GM23338 (cell line): Measurements from ENCODE around the gene CACNA2D1. TPM values are rescaled to one million over a fixed set of nuclear protein-coding genes. Genes with fewer than 3 reads are reported as not detected.

Source experiments
- ATAC-seq: fragments of 200-7000 bp; cut with Tn5 transposase; 3 replicates; pipeline ENCODE4 v1.9.1; 2020
- DNase-seq: peaks from one replicate; pipeline ENCODE4 v3.0.0-alpha.2; 2015; ENCODE audit warnings: low spot score
- H2AFZ ChIP-seq: fragments of 200-600 bp; sonication (generic); 2 replicates; pipeline ENCODE4 v1.8.0; 2016; ENCODE audit warnings: antibody characterized with exemption, mild to moderate bottlenecking, moderate library complexity
- H3F3A ChIP-seq: fragments of 200-600 bp; sonication (generic); replicated peaks from 2 replicates; pipeline ENCODE4 v1.8.0; 2017; ENCODE audit warnings: antibody characterized with exemption, mixed run types, low read depth
- H3K27ac ChIP-seq: fragments of 200-600 bp; sonication (generic); 2 replicates; pipeline ENCODE4 v1.6.1; 2016; ENCODE audit warnings: low read depth
- H3K27me3 ChIP-seq: fragments of 200-600 bp; sonication (generic); 2 replicates; pipeline ENCODE4 v1.8.0; 2016; ENCODE audit warnings: mild to moderate bottlenecking, mixed run types, moderate library complexity; ENCODE audit not compliant: insufficient read depth
- H3K36me3 ChIP-seq: fragments of 200-600 bp; sonication (generic); 2 replicates; pipeline ENCODE4 v1.8.0; 2016; ENCODE audit warnings: mild to moderate bottlenecking; ENCODE audit not compliant: insufficient read depth
- H3K4me1 ChIP-seq: fragments of 200-600 bp; sonication (generic); 2 replicates; pipeline ENCODE4 v1.8.0; 2016; ENCODE audit warnings: mild to moderate bottlenecking, moderate library complexity; ENCODE audit not compliant: insufficient read depth
- H3K4me2 ChIP-seq: fragments of 200-600 bp; sonication (generic); 2 replicates; pipeline ENCODE4 v1.7.1; 2017; ENCODE audit warnings: mixed run types
- H3K4me3 ChIP-seq: fragments of 200-600 bp; sonication (generic); 2 replicates; pipeline ENCODE4 v1.6.1; 2016; ENCODE audit warnings: mixed run types
- H3K79me2 ChIP-seq: fragments of 200-600 bp; sonication (generic); replicated peaks from 2 replicates; pipeline ENCODE4 v1.8.0; 2017; ENCODE audit warnings: mild to moderate bottlenecking; ENCODE audit not compliant: insufficient read depth
- H3K9me2 ChIP-seq: fragments of 200-600 bp; sonication (generic); 2 replicates; pipeline ENCODE4 v1.8.0; 2017; ENCODE audit not compliant: insufficient read depth
- H4K20me1 ChIP-seq: fragments of 200-600 bp; sonication (generic); replicated peaks from 2 replicates; pipeline ENCODE4 v1.8.0; 2017; ENCODE audit warnings: mild to moderate bottlenecking; ENCODE audit not compliant: insufficient read depth
- H3K27ac Mint-ChIP-seq: 2 replicates; pipeline ENCODE4 v1.8.0; 2020; ENCODE audit warnings: inconsistent platforms, mild to moderate bottlenecking, moderate library complexity, mixed read lengths
- H3K27me3 Mint-ChIP-seq: 3 replicates; pipeline ENCODE4 v1.8.0; 2022; ENCODE audit warnings: low read depth, mild to moderate bottlenecking, moderate library complexity, mixed read lengths, inconsistent platforms; ENCODE audit not compliant: insufficient read depth, poor library complexity
- H3K36me3 Mint-ChIP-seq: 3 replicates; pipeline ENCODE4 v1.8.0; 2021; ENCODE audit warnings: low read depth, mild to moderate bottlenecking, inconsistent platforms, moderate library complexity, mixed read lengths
- H3K4me1 Mint-ChIP-seq: 3 replicates; pipeline ENCODE4 v1.8.0; 2020; ENCODE audit warnings: mild to moderate bottlenecking, inconsistent platforms, mixed read lengths
- H3K4me3 Mint-ChIP-seq: 3 replicates; pipeline ENCODE4 v1.8.0; 2021; ENCODE audit warnings: moderate library complexity, mild to moderate bottlenecking, inconsistent platforms, mixed read lengths
- H3K9me3 Mint-ChIP-seq: 3 replicates; pipeline ENCODE4 v1.8.0; 2020; ENCODE audit warnings: moderate library complexity, mild to moderate bottlenecking, inconsistent platforms, mixed read lengths
- CREB1 ChIP-seq: fragments of 250-450 bp; sonication (Bioruptor Pico); IDR thresholded peaks from 2 replicates; pipeline ENCODE4 v1.5.0; 2020; ENCODE audit warnings: low read depth, mild to moderate bottlenecking, moderate library complexity
- EZH2 ChIP-seq: fragments of 200-600 bp; sonication (generic); IDR thresholded peaks from one replicate; pipeline ENCODE4 v1.8.0; 2017; ENCODE audit warnings: antibody characterized with exemption, mild to moderate bottlenecking, low read depth; ENCODE audit not compliant: unreplicated experiment
- EZH2phosphoT487 ChIP-seq: fragments of 200-600 bp; sonication (generic); IDR thresholded peaks from one replicate; pipeline ENCODE4 v1.8.1; 2018; ENCODE audit warnings: antibody characterized with exemption; ENCODE audit not compliant: unreplicated experiment
- JUNB ChIP-seq: IDR thresholded peaks from one replicate; pipeline ENCODE4 v1.6.1; 2016; ENCODE audit warnings: antibody characterized with exemption; ENCODE audit not compliant: unreplicated experiment
- NANOG ChIP-seq: IDR thresholded peaks from 2 replicates; pipeline ENCODE4 v1.6.1; 2016; ENCODE audit warnings: antibody characterized with exemption, borderline replicate concordance
- POLR2AphosphoS5 ChIP-seq: IDR thresholded peaks from 2 replicates; pipeline ENCODE4 v1.6.1; 2016; ENCODE audit warnings: antibody characterized with exemption, low read depth
- STAT1 ChIP-seq: IDR thresholded peaks from one replicate; pipeline ENCODE4 v1.6.1; 2016; ENCODE audit warnings: antibody characterized with exemption; ENCODE audit not compliant: unreplicated experiment
- ZNF114 ChIP-seq: fragments of 250-450 bp; sonication (Bioruptor Pico); IDR thresholded peaks from 2 replicates; pipeline ENCODE4 v1.5.0; 2020; ENCODE audit warnings: mild to moderate bottlenecking, moderate library complexity
- ZNF331 ChIP-seq: fragments of 250-450 bp; sonication (Bioruptor Pico); IDR thresholded peaks from 2 replicates; pipeline ENCODE4 v1.5.0; 2020; ENCODE audit warnings: low read depth, mild to moderate bottlenecking, moderate library complexity
- polyA plus RNA-seq: library from polyadenylated mRNA; unstranded; fragments of >200 nt; fragmentation: Nextera tagmentation; extraction: Ambion mirVana; gene quantifications from 2 replicates; pipeline ENCODE4 v1.2.1, GENCODE V29; 2016
- total RNA-seq: library from RNA; depleted of rRNA; stranded (reverse); fragments of >200 nt; shearing (Covaris generic); gene quantifications from 2 replicates; pipeline ENCODE4 v1.2.3, GENCODE V29; 2014
- TF ChIP-seq, protein P1 (sequence below): IDR thresholded peaks from one replicate; pipeline ENCODE4 v1.6.1; 2018; ENCODE audit warnings: antibody characterized with exemption; ENCODE audit not compliant: unreplicated experiment
- TF ChIP-seq, protein P2 (sequence below), 2 experiments: fragments of 200-600 bp in 1 of 2; sonication (generic) in 1 of 2; conservative IDR thresholded peaks; 2 replicates each; pipeline versions ENCODE4 v1.5.1 to v1.6.1; 2016 to 2017; ENCODE audit warnings: antibody characterized with exemption in 2 of 2, low read depth in 2 of 2, mild to moderate bottlenecking in 2 of 2, moderate library complexity in 1 of 2
- TF ChIP-seq, protein P3 (sequence below): IDR thresholded peaks from 2 replicates; pipeline ENCODE4 v1.6.1; 2016; ENCODE audit warnings: antibody characterized with exemption

Gene CACNA2D1
- total and polyA plus RNA-seq, 2 experiments from 2014 or later, result 7.0 to 20.4 TPM

DNA sequence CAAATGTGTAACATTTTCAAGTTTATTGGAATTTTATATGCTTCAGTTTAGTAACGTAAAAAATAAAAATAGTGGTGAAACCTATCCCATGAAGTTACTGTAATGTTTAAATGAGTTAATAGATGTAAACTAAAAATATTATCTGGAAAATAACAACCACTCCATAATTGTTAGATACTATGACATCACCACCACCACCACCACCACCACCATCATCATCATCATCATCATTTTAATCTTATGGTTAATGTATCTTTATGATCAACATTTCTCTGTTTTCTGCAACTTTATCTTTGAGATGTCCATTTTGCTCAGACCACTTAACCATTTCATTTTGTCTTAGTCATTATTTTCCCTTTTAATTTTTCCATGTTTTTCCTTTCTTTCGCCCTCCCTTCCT, 23.4 kb upstream of the CACNA2D1 start:
- H3K79me2 ChIP-seq, result no peaks in the 10 kb centered on the region
- H4K20me1 ChIP-seq, result no peaks in the 10 kb centered on the region
- H3K9me2 ChIP-seq, result 0 out of 2 replicates have a peak, but pooled peaks cover 3% of the 10 kb centered on the region
- no peak overlapping the region for H3K4me2 ChIP-seq
- no peak overlapping the region for H2AFZ ChIP-seq
- no peak for TF ChIP-seq CREB1 (CRISPR knock-in tag)
- no peak for TF ChIP-seq STAT1
- TF ChIP-seq, protein P1, sequence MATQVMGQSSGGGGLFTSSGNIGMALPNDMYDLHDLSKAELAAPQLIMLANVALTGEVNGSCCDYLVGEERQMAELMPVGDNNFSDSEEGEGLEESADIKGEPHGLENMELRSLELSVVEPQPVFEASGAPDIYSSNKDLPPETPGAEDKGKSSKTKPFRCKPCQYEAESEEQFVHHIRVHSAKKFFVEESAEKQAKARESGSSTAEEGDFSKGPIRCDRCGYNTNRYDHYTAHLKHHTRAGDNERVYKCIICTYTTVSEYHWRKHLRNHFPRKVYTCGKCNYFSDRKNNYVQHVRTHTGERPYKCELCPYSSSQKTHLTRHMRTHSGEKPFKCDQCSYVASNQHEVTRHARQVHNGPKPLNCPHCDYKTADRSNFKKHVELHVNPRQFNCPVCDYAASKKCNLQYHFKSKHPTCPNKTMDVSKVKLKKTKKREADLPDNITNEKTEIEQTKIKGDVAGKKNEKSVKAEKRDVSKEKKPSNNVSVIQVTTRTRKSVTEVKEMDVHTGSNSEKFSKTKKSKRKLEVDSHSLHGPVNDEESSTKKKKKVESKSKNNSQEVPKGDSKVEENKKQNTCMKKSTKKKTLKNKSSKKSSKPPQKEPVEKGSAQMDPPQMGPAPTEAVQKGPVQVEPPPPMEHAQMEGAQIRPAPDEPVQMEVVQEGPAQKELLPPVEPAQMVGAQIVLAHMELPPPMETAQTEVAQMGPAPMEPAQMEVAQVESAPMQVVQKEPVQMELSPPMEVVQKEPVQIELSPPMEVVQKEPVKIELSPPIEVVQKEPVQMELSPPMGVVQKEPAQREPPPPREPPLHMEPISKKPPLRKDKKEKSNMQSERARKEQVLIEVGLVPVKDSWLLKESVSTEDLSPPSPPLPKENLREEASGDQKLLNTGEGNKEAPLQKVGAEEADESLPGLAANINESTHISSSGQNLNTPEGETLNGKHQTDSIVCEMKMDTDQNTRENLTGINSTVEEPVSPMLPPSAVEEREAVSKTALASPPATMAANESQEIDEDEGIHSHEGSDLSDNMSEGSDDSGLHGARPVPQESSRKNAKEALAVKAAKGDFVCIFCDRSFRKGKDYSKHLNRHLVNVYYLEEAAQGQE, result no peak
- TF ChIP-seq ZNF331 (CRISPR knock-in tag), result no peak
- no peak for TF ChIP-seq ZNF114 (CRISPR knock-in tag)
- Mint-ChIP-seq H3K4me3 (no peak overlapping the region), H3K27me3 (peaks cover under 1% of the 10 kb centered on the region), H3K36me3 (peaks cover 3% of the 10 kb centered on the region; the same call in 1 of the 3 replicates), H3K4me1 (peaks cover 17% of the 10 kb centered on the region), H3K9me3 (peaks cover 20% of the 10 kb centered on the region; the same call in 2 of the 3 replicates), H3K27ac (no peak overlapping the region)
- peaks cover 23% of the 10 kb centered on the region for H3K4me1 ChIP-seq
- no peak overlapping the region for H3K27ac ChIP-seq
- DNase-seq, result no peak
- H3K27me3 ChIP-seq, result no peaks in the 10 kb centered on the region
- no peak for ATAC-seq
- H3K36me3 ChIP-seq, result no peaks in the 10 kb centered on the region
- no peak overlapping the region for H3K4me3 ChIP-seq
- H3F3A ChIP-seq, result no peaks in the 10 kb centered on the region

DNA sequence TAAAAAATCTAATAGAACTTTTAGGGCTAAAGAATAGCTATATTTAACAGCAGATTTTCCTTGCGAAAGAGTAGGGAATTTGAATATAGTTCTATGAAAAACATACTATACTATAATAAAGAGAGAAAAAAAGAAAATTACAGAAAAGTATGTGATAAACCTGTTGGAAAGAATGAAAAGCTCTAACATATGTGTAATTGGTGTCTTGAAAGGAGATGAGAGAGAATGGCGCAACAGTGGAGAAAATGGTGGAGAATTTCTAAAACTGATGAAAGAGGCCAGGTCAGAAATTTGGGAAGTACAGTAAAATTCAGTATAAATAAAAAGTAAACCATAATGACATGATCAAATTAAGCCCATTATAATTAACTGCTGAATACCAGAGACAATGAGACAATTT, 20.8 kb upstream of the CACNA2D1 start:
- Mint-ChIP-seq H3K4me1 (peaks cover 2% of the 10 kb centered on the region; the same call in 1 of the 3 replicates), H3K27ac (no peak overlapping the region), H3K36me3 (peaks cover 3% of the 10 kb centered on the region; the same call in 1 of the 3 replicates), H3K4me3 (no peak overlapping the region), H3K9me3 (peaks cover 20% of the 10 kb centered on the region; the same call in 2 of the 3 replicates), H3K27me3 (no peaks in the 10 kb centered on the region)
- Histone ChIP-seq H3K4me1 (0 out of 2 replicates have a peak, but pooled peaks cover 2% of the 10 kb centered on the region), H3K4me2 (no peak overlapping the region), H3K27me3 (no peaks in the 10 kb centered on the region), H3K27ac (no peak overlapping the region), H3K9me2 (0 out of 2 replicates have a peak, but pooled peaks cover 3% of the 10 kb centered on the region), H3F3A (no peaks in the 10 kb centered on the region), H2AFZ (no peak overlapping the region), H3K36me3 (no peaks in the 10 kb centered on the region), H3K4me3 (no peak overlapping the region), H3K79me2 (no peaks in the 10 kb centered on the region), H4K20me1 (no peaks in the 10 kb centered on the region)
- no peak for DNase-seq
- ATAC-seq, result no peak
- TF ChIP-seq POLR2AphosphoS5 (no peak), ZNF331 (CRISPR knock-in tag) (no peak), EZH2phosphoT487 (no peak), JUNB (no peak), NANOG (no peak), STAT1 (no peak), EZH2 (no peak)
- TF ChIP-seq, protein P2, sequence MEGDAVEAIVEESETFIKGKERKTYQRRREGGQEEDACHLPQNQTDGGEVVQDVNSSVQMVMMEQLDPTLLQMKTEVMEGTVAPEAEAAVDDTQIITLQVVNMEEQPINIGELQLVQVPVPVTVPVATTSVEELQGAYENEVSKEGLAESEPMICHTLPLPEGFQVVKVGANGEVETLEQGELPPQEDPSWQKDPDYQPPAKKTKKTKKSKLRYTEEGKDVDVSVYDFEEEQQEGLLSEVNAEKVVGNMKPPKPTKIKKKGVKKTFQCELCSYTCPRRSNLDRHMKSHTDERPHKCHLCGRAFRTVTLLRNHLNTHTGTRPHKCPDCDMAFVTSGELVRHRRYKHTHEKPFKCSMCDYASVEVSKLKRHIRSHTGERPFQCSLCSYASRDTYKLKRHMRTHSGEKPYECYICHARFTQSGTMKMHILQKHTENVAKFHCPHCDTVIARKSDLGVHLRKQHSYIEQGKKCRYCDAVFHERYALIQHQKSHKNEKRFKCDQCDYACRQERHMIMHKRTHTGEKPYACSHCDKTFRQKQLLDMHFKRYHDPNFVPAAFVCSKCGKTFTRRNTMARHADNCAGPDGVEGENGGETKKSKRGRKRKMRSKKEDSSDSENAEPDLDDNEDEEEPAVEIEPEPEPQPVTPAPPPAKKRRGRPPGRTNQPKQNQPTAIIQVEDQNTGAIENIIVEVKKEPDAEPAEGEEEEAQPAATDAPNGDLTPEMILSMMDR (conservative IDR thresholded peaks at IDR 0.05; ENCODE audit: low read depth in 2 of 2), result no peak
- TF ChIP-seq, protein P3, sequence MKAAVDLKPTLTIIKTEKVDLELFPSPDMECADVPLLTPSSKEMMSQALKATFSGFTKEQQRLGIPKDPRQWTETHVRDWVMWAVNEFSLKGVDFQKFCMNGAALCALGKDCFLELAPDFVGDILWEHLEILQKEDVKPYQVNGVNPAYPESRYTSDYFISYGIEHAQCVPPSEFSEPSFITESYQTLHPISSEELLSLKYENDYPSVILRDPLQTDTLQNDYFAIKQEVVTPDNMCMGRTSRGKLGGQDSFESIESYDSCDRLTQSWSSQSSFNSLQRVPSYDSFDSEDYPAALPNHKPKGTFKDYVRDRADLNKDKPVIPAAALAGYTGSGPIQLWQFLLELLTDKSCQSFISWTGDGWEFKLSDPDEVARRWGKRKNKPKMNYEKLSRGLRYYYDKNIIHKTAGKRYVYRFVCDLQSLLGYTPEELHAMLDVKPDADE, result no peak
